GM15510 (cell line): ENCODE data around the gene CA14.

Experiments used
- POLR2A ChIP-seq: IDR thresholded peaks from 3 replicates; pipeline ENCODE4 v1.6.1; 2011; ENCODE audit warnings: borderline replicate concordance; ENCODE audit not compliant: insufficient read length; ENCODE audit errors: extremely low read depth

Gene CA14

DNA sequence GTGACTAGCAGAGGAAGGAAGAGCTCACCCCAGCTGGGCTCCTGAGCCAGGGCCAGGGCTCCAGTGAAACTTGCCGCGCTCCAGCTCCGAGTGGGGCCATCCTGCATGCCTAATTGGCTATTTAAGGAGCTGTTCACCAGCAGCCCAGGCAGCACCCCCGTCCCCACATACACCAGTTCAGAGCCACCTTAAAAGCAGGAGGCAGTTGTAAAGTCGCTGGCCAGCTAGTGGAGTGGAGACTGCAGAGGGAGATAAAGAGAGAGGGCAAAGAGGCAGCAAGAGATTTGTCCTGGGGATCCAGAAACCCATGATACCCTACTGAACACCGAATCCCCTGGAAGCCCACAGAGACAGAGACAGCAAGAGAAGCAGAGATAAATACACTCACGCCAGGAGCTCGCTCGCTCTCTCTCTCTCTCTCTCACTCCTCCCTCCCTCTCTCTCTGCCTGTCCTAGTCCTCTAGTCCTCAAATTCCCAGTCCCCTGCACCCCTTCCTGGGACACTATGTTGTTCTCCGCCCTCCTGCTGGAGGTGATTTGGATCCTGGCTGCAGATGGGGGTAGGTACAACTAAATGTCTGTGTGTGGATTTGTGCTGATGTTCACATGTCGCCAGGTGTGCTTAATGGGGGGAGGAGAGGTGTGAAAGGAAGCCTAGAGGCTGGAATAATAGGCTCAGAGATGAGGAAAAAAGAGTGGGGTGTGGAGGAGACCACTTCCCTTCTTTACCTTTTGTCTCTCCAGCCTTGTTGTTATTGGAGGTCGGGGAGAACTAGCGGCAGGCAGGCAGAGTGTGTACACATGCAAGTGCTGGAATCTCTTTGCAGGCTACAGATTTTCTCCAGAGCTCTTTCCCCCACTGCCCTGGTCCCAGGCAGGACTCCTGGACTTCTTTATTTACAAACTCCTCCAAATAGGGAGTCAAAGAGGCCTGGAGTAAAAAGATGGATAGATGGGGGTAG lies at the start of gene CA14:
Gene CA14, plus strand, starts transcription at position 151 of the 962 bp plus-strand sequence. Its CDS starts 355 bp downstream, at position 506.
- TF ChIP-seq POLR2A = no peak

GRCh38 chr1:150210091-150210490 lies 47.5 kb upstream of the CA14 start:
- TF ChIP-seq POLR2A = no peak

- TF ChIP-seq POLR2A = no peak
Observed at GRCh38 chr1:150210706-150211105, 46.9 kb upstream of the CA14 start.

GRCh38 chr1:150212070-150212469 lies 45.5 kb upstream of the CA14 start:
- no peak for TF ChIP-seq POLR2A

GRCh38 chr1:150213170-150214098 lies 44.1 kb upstream of the CA14 start:
- TF ChIP-seq POLR2A = peak; percentile 54

GRCh38 chr1:150221552-150221951 lies 36.0 kb upstream of the CA14 start:
- TF ChIP-seq POLR2A = no peak

DNA sequence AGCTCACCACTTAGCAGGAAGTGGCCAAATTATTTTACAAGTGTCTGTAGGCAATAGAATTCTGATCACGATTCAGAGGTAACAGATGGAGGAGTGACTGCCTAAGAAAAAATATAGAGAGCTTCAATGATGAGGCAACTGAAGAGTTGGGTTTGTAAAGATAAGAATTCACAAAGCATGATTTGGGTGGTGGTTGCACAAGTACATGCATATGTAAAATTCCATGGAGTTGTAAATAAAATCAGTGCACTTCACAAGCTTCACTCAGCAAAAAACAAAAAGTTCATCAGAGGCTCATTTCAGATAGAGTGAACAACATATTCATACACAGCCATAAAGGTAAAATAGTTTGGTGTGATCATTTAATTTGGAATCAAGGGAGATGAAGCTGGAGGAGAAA lies 32.6 kb upstream of the CA14 start:
- TF ChIP-seq POLR2A = no peak

GRCh38 chr1:150225546-150225945 lies 32.0 kb upstream of the CA14 start:
- no peak for TF ChIP-seq POLR2A

DNA sequence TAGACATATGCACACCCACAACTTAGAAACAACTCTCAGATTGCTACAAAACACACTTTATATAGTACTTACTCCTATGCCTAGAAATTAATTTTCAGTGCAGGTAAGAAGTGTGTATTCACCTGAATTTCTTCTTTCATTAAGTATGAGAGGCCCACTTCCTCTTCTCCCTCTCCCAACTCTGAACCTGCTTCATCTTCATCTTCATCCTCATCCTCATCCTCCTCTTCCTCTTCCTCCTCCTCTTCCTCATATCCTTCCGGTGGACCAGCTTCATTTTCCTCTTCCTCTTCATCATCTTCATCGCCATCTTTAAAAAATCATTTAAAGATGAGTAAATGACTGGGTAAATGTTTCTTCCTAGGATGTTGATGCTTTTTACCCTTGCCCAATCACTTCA lies 31.1 kb upstream of the CA14 start:
- TF ChIP-seq POLR2A = no peak

GRCh38 chr1:150227228-150227627 lies 30.3 kb upstream of the CA14 start:
- TF ChIP-seq POLR2A = no peak

DNA sequence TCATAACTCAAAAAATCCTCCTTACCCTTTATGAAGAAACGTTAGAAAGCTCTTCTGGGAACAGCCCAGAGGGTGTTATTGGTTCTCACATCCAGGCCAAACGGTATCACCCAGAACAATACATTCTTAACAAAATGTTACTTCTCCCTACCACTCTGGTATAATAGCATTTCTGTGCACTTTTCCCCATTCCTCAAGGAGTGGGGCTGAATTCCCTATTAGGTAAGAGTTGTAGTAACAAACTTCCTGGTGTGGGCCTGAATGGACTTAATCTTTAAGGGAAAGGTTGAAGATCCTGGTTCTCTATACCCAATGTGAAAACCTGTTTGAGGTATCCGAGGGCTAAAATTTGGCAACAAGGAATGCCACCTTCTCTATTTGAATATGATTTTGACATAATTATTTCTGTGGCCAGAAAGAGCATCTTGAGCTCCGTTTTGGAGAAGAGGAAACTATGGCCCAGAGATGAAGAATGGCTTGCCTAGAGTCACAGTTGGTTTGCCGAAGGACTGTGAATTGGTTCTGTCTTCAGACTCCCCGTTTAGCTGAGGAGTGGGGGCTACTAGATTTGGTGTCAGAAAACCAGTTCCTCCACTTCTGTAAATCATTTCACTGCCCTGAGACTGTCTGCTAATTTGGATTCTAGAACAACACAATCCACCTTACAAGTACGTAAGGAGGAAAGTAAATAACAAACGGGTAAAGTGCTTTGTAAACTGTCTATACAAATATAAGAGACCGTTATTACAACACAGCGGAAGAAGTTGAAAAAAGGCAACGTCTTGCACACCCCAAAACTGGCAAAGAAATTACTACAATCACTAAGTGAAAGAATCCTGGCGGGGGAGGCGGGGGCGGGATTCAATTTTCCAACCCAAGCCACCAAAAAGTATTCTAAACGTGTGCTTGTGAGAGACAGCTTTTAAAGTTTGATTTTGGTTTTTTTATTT lies 23.9 kb upstream of the CA14 start:
- no peak for TF ChIP-seq POLR2A

DNA sequence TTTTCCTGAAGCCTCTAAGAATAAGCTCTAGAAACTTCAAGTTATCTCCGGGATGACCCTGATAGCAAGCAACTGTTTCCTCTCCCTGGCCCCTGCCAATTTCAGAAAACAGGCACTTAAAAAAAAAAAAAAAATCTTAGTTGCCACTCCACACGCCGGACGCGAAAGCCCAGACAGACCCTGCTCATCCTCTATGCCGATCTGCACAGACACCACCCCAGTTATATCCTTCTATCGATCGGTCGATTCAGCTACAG lies 23.3 kb upstream of the CA14 start:
- TF ChIP-seq POLR2A = no peak

DNA sequence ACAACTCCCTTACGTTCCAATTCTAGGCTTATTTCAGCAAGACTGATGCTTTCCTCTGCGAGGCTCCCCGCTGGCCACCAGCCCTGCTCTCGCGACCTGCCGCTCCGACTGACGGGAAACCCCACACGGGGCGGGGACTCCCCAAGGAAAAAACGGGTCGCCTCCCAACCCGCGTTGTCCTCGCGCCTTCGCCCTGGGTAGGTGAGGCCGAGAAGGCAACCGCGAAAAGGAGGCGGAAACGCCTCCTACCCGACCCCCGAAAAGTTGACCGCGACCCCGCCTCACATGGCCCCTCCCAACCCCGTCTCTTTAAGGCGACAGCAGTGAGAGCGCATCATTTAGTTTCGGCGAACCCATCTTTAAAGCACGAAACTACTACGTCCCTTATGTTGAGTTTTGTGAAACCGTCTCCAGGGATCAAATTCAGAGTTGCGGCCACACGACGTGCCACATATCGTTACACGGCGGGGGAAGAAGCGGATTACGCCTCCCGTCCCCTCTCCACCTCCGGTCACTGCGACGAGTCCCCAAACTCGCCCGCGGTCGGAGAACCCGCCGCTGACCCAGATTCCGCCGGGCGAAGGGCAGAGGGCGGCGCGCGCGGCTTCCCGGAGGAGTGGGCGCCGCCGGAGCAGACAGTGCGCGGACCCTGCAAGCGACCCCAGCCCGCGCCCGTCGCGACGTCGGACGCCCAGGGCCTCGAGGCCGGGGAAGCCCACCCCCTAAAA lies 22.8 kb upstream of the CA14 start:
- TF ChIP-seq POLR2A = peak; percentile 83

DNA sequence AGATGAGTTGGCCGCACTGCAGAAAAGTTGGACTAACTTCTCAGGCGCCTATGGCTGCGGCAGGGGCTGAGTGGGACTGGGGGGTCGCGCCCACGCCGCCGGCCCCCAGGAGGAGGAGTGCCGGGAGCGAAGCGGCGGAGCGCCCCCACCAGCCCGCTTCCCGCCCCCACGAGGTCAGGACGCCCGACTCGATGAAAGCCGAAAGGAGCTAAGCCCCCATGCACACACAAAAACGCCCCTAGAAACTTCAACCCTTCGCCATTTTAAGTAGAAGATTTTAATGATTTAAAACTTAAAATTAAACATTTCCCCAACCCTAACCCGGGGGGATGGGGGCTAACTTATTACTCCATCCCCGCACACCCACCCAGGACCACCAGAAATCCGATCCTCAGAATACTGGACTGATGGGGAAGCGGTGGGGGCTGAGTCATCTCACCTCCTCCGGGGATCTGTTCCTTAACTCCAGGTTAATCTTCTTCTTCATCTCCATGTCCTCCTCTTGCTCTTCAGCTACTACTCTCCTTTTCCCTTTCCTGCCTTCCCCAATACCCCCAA lies 22.2 kb upstream of the CA14 start:
- no peak for TF ChIP-seq POLR2A

DNA sequence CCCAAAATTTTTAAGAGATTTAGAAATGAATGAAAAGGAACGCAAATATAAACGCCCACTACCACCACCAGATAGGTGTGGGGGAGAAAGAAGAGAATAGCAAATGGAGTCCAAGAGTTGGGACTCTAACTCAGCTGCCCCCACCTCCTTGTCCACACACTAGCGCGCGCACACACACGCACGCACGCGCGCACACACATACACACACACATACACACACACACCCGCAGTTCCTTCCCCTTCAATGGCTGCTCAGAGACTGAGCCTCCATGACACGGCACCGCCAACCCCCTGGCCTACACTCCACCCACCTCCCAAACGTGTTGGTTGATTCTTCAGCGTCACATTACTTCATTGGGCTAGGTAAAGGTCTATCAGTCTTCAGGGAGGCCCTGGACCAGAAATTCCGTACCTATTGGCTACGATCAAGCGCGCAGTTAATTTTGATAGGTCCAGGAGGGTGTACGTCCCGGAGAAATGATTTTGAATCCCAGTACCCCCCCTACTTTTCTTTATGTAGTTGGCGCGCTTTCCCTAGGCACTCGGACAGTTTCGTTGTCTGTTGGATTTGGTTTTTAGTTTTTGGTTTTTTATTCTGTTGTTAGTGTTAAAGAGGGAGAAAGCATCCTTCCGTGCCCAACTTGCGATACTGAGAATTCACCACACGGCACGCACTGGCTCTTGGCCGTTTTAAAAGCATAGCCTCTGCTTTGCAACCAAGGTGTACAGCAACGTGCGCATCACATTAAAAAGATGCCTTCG lies 21.5 kb upstream of the CA14 start, which contains the start of gene ANP32E:
Gene ANP32E, minus strand, starts transcription at position 261 of the 762 bp plus-strand sequence. CDS start 326 bp downstream, outside the sequence.
- TF ChIP-seq POLR2A = peak; percentile 95
